Caco-2 (cell line): Measurements from ENCODE around the gene ACTN4. TPM values are rescaled to one million over a fixed set of nuclear protein-coding genes. Genes with fewer than 3 reads are reported as not detected.

ENCODE experiments used
- BruUV-seq: library from RNA; stranded (reverse); fragments of 400-500 nt; replicated peaks from 2 replicates; lab custom pipeline; 2021; lab: Mats Ljungman, UMichigan
- CTCF ChIA-PET: fragments of 300-600 bp; sonication (Branson Sonifier 250); formaldehyde crosslinking; loops from one replicate; lab custom pipeline; 2022; ENCODE audit warnings: antibody characterized with exemption; lab: Charles Lee
- POLR2A ChIA-PET: fragments of 300-600 bp; sonication (Branson Sonifier 250); formaldehyde crosslinking; loops from one replicate; lab custom pipeline; 2022; ENCODE audit warnings: antibody characterized with exemption; lab: Charles Lee
- DNase-seq, 2 experiments: peaks; one replicate each; pipeline versions ENCODE4 v3.0.0 to v3.0.0-alpha.2; 2020 to 2022
- H3K27me3 ChIP-seq: replicated peaks from 2 replicates; pipeline ENCODE4 v1.6.0; 2011; ENCODE audit warnings: low read length; ENCODE audit not compliant: control insufficient read depth, insufficient read depth
- H3K36me3 ChIP-seq: 2 replicates; pipeline ENCODE4 v1.5.1; 2011; ENCODE audit warnings: low read length; ENCODE audit not compliant: control insufficient read depth, insufficient read depth
- H3K4me1 ChIP-seq: fragments of 250-450 bp; sonication (Bioruptor Pico); 2 replicates; pipeline ENCODE4 v1.5.1; 2020; ENCODE audit warnings: mild to moderate bottlenecking
- H3K4me3 ChIP-seq: 2 replicates; pipeline ENCODE4 v1.5.1; 2011; ENCODE audit warnings: low read depth, mild to moderate bottlenecking, control low read depth, low read length
- H3K9me3 ChIP-seq: fragments of 250-450 bp; sonication (Bioruptor Pico); 2 replicates; pipeline ENCODE4 v1.5.1; 2020; ENCODE audit warnings: mild to moderate bottlenecking, moderate library complexity
- H3K27ac Mint-ChIP-seq: one replicate; pipeline ENCODE4 v1.8.0; 2022; ENCODE audit warnings: mixed read lengths; ENCODE audit not compliant: unreplicated experiment
- H3K27me3 Mint-ChIP-seq: one replicate; pipeline ENCODE4 v1.8.0; 2022; ENCODE audit warnings: mixed read lengths; ENCODE audit not compliant: insufficient read depth, unreplicated experiment
- H3K36me3 Mint-ChIP-seq: one replicate; pipeline ENCODE4 v1.8.0; 2022; ENCODE audit warnings: mild to moderate bottlenecking, mixed read lengths; ENCODE audit not compliant: insufficient read depth, unreplicated experiment
- H3K4me1 Mint-ChIP-seq: one replicate; pipeline ENCODE4 v1.8.0; 2022; ENCODE audit warnings: low read depth, mixed read lengths; ENCODE audit not compliant: unreplicated experiment
- H3K4me3 Mint-ChIP-seq: one replicate; pipeline ENCODE4 v1.8.0; 2022; ENCODE audit warnings: mild to moderate bottlenecking, moderate library complexity, mixed read lengths; ENCODE audit not compliant: unreplicated experiment
- H3K9me3 Mint-ChIP-seq: one replicate; pipeline ENCODE4 v1.8.0; 2022; ENCODE audit warnings: mixed read lengths; ENCODE audit not compliant: unreplicated experiment
- intact Hi-C: fragments of 100-400 bp; cut with micrococcal nuclease; formaldehyde crosslinking; loops from one replicate; pipeline ENCODE4 v1.10.0; 2022; ENCODE audit not compliant: unreplicated experiment
- total RNA-seq: library from RNA; stranded (reverse); gene quantifications from 2 replicates; pipeline ENCODE4 v1.2.3, GENCODE V29; 2022
- TF ChIP-seq, protein P1 (sequence below), 2 experiments: fragments of 200-600 bp in 1 of 2; IDR thresholded peaks; 1 replicate in 1 of 2; 2 replicates in 1 of 2; pipeline versions ENCODE4 v1.5.1 to v1.8.0; 2011 to 2022; ENCODE audit warnings: antibody characterized with exemption in 1 of 2, control low read depth in 1 of 2, inconsistent platforms in 1 of 2, low read depth in 1 of 2, low read length in 1 of 2, mild to moderate bottlenecking in 1 of 2, moderate library complexity in 1 of 2; ENCODE audit not compliant: insufficient read depth in 1 of 2, severe bottlenecking in 1 of 2, unreplicated experiment in 1 of 2

Gene ACTN4
- total RNA-seq, 1 experiment from 2014 or later = 605 TPM

DNA sequence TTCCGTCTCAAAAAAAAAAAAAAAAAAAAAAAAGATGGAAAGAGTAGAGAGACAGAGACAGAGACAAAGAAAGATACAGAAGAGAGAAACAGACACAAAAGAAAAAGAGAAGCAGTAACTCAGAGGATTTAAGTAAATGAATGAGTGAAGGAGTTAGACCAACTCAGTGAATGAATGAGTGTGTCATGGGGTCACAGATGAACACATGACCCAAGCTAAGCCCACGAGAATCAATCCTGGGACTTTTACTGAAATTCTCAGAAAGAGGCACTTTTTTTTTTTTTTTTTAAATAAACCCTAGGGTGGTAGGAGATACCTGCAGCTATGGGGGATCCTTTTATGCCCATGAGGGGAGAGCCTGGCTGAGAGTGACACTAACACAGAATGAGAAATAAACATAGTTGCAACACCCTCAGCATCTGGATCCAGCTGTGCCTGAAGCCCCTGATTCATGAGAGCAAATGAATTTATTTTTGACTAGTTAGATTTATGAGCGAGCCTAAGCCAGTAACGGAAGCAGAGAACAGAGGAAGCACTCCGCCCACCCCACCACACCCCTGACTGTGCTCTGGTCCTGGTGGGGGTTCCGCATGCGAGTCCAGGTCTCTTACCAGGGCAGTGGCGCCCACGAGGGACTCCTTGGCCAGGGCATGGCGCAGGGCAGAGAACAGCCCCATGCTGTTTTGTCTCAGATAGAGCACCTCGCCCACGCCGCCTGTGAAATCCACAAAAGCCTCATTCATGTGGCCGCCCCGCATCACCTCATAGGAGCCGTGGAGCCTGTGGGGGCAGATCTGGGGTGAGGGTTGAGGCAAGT lies 92.2 kb downstream of the ACTN4 start:
- intact Hi-C loops = loop anchor here (5.0 to 10.0 kb wide), 2 partner anchors 98 to 195 kb away; no protein-coding TSS in a partner anchor
- Histone ChIP-seq H3K36me3 (no peaks in the 10 kb centered on the region), H3K27me3 (no peaks in the 10 kb centered on the region), H3K4me1 (peaks cover 19% of the 10 kb centered on the region), H3K4me3 (no peak overlapping the region), H3K9me3 (no peaks in the 10 kb centered on the region)
- Mint-ChIP-seq H3K4me1 (peaks cover 13% of the 10 kb centered on the region), H3K27me3 (no peaks in the 10 kb centered on the region), H3K9me3 (no peaks in the 10 kb centered on the region), H3K27ac (no peak overlapping the region), H3K36me3 (peaks cover 36% of the 10 kb centered on the region), H3K4me3 (no peak overlapping the region)
- no peak for DNase-seq
- ChIA-PET POLR2A (no interaction called here), CTCF (no interaction called here)
- BruUV-seq = no TSS peak
- TF ChIP-seq, protein P1, sequence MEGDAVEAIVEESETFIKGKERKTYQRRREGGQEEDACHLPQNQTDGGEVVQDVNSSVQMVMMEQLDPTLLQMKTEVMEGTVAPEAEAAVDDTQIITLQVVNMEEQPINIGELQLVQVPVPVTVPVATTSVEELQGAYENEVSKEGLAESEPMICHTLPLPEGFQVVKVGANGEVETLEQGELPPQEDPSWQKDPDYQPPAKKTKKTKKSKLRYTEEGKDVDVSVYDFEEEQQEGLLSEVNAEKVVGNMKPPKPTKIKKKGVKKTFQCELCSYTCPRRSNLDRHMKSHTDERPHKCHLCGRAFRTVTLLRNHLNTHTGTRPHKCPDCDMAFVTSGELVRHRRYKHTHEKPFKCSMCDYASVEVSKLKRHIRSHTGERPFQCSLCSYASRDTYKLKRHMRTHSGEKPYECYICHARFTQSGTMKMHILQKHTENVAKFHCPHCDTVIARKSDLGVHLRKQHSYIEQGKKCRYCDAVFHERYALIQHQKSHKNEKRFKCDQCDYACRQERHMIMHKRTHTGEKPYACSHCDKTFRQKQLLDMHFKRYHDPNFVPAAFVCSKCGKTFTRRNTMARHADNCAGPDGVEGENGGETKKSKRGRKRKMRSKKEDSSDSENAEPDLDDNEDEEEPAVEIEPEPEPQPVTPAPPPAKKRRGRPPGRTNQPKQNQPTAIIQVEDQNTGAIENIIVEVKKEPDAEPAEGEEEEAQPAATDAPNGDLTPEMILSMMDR (IDR thresholded peaks at IDR 0.05; ENCODE audit: insufficient read depth in 1 of 2, low read depth in 1 of 2, low read length in 1 of 2, severe bottlenecking in 1 of 2, unreplicated experiment in 1 of 2) = no peak

DNA sequence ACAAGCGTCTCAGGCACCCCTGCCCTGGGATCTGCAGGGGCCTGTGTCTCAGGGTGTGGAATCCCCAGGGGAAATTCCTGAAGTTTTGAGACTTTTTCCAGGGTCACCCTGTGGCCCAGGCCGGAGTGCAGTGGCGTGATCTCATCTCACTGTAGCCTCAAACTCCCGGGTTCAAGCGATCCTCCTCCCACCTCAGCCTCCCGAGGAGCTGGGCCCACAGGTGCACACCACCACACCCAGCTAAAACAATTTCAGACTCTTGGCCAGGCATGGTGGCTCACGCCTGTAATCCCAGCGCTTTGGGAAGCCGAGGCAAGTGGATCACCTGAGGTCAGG lies 92.8 kb downstream of the ACTN4 start:
- Histone ChIP-seq H3K9me3 (no peaks in the 10 kb centered on the region), H3K4me1 (peaks cover 13% of the 10 kb centered on the region), H3K36me3 (no peaks in the 10 kb centered on the region), H3K27me3 (no peaks in the 10 kb centered on the region), H3K4me3 (no peak overlapping the region)
- no peaks in the 10 kb centered on the region for H3K9me3 Mint-ChIP-seq
- POLR2A ChIA-PET = no interaction called here
- no peak for DNase-seq
- no peak overlapping the region for H3K4me3 Mint-ChIP-seq
- H3K27ac Mint-ChIP-seq = no peak overlapping the region
- CTCF ChIA-PET = no interaction called here
- TF ChIP-seq, protein P1 (IDR thresholded peaks at IDR 0.05; ENCODE audit: insufficient read depth in 1 of 2, low read depth in 1 of 2, low read length in 1 of 2, severe bottlenecking in 1 of 2, unreplicated experiment in 1 of 2) = no peak
- no TSS peak for BruUV-seq
- H3K36me3 Mint-ChIP-seq = peaks cover 30% of the 10 kb centered on the region
- intact Hi-C loops = no loop called here
- H3K4me1 Mint-ChIP-seq = peaks cover 7% of the 10 kb centered on the region
- no peaks in the 10 kb centered on the region for H3K27me3 Mint-ChIP-seq

GRCh38 chr19:38740932-38741331 lies 93.5 kb downstream of the ACTN4 start:
- intact Hi-C loops = no loop called here
- Mint-ChIP-seq H3K36me3 (peaks cover 23% of the 10 kb centered on the region), H3K9me3 (no peaks in the 10 kb centered on the region), H3K27ac (no peak overlapping the region), H3K27me3 (no peaks in the 10 kb centered on the region), H3K4me1 (peaks cover 6% of the 10 kb centered on the region), H3K4me3 (no peak overlapping the region)
- BruUV-seq = no TSS peak
- POLR2A ChIA-PET = no interaction called here
- Histone ChIP-seq H3K4me1 (peaks cover 11% of the 10 kb centered on the region; the same call in 1 of the 2 replicates), H3K27me3 (no peaks in the 10 kb centered on the region), H3K4me3 (no peak overlapping the region), H3K36me3 (no peaks in the 10 kb centered on the region), H3K9me3 (no peaks in the 10 kb centered on the region)
- CTCF ChIA-PET = no interaction called here
- TF ChIP-seq, protein P1 (IDR thresholded peaks at IDR 0.05; ENCODE audit: insufficient read depth in 1 of 2, low read depth in 1 of 2, low read length in 1 of 2, severe bottlenecking in 1 of 2, unreplicated experiment in 1 of 2) = no peak
- no peak for DNase-seq
